Measurements from ENCODE around the gene PASD1.

DNA sequence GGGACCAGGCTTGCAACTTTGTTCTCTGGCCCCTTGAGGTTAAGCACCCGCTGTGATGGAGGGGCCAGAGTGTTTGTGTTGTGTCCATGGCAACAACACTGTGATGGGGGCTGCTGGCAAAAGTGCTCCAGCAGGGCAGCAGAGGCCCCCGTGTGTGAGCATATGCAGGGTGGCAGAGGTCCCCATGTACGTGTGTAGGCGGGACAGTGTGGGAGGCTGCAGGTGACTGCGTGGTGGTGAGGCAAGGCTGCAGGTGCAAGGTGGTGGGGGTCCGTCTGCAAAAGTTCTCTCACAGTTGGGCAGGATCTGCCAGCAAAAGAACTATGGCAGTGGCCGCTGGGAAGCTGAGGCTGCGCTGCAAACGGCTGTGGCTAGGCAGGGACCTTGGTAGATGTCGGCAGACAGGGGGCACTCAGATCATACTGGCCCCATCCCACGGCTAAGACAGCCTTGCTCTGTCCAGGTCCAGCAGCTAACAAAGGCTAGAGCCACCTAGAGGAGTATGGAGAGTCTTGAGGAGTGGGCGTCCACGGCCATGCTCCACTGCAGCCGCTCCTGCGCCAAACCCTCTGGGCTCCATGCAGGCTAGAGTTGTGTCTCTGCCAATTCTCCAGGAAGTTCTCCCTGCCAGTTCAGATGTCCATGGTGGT lies 46.8 kb upstream of the PASD1 start:
- TF ChIP-seq, protein P1, sequence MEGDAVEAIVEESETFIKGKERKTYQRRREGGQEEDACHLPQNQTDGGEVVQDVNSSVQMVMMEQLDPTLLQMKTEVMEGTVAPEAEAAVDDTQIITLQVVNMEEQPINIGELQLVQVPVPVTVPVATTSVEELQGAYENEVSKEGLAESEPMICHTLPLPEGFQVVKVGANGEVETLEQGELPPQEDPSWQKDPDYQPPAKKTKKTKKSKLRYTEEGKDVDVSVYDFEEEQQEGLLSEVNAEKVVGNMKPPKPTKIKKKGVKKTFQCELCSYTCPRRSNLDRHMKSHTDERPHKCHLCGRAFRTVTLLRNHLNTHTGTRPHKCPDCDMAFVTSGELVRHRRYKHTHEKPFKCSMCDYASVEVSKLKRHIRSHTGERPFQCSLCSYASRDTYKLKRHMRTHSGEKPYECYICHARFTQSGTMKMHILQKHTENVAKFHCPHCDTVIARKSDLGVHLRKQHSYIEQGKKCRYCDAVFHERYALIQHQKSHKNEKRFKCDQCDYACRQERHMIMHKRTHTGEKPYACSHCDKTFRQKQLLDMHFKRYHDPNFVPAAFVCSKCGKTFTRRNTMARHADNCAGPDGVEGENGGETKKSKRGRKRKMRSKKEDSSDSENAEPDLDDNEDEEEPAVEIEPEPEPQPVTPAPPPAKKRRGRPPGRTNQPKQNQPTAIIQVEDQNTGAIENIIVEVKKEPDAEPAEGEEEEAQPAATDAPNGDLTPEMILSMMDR (IDR thresholded peaks at IDR 0.05): no peak
- no peak for TF ChIP-seq POLR2A (IDR thresholded peaks at IDR 0.05)
